Measurements from ENCODE around the gene RGS6.

Gene RGS6

DNA sequence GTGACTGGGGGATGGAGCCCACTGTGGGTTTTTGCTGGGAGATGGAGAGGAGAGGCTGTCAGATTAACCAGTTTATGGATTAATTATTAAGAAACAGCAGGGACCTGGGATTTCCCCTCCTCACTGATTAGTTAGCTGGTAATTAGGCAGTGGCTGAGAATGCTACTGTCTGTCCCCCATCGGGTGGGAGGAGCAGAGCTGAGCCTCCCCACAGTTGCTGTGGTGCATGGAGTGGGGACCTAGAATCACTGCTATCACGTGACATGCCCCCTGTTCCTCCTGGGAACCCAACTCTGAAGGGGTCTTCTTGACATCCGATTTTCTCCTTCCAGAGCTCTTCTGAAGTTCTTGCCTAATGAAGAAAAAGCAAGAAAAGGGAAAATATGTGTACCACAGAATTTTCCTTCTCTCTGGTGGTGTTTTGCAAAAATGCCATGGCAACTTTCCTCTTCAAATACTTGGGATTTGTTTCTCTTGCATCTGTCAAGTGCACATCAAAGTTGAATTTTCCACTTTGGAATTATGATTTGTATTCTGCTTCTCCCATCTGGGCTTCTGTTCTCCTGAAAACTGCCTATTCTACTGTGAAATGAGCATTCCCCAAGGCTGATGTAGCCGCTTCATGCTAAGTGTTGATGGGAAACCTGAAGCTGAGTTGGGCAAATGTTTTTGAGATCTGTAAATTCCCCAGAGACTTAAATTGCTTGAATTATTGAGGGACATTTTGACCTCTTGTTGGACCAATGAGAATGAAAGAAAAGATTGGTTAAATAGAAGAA is 264.2 kb downstream of the RGS6 start:
- no peak overlapping the region for H3K4me3 ChIP-seq
- no peak overlapping the region for H3K27ac ChIP-seq

DNA sequence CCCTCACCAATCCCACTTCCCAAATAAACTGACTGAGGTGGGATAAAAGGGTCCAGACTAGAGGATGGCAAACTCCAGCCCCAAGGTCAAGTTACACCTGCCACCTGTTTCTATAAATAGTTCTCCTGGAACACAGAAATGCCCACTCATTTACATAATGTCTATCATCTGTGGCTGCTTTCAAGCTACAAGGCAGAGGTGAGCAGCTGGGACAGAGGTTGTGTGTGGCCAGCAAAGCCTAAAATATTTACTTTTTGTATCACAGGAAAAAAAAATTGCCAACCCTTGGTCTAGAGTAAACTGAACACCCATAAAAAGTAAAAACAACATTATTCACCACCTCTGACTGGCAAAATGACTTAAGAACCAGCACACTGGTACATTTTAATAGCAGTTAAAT is 269.4 kb downstream of the RGS6 start:
- Histone ChIP-seq H3K4me3 (no peak overlapping the region), H3K27ac (no peak overlapping the region)

DNA sequence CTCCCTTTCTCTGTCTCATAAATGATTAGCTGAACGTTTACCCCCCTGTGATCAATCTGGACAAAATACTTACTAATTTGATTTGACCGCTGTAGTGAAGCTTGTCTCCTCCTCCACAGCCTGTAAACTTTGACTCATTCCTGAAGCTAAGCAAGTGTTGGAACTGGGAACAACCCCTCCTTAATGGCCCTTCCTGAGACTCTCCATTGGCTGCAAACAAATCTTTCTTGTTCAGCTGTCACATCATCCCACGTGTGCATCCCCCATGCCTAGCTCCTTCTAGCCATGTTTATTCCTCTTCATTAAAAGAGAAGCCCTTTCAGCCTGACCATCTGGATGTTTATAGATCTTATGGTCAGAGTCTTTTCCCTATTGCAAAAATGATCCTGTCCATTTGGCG is 281.2 kb downstream of the RGS6 start:
- Histone ChIP-seq H3K27ac (no peak overlapping the region), H3K4me3 (no peak overlapping the region)

DNA sequence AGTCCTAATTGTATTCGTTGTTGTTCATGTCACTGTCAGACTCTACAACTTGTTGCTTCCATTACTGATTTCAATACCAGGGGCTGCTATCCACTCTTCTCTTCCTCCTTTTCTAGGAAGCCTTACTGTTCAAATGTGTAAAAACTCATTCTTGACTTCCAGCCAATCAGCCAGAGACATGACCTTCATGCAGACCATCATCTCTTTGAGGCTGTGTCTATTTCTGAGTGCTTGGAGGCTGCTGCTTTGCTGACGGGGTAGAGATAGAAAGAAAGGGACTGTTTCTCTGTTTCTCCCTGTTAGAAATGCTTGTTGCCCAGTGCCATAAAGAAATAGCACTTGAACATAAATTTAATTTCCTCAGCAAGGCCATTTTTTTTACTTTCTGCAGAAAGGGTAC is 282.9 kb downstream of the RGS6 start:
- no peak overlapping the region for H3K27ac ChIP-seq
- H3K4me3 ChIP-seq = no peak overlapping the region

DNA sequence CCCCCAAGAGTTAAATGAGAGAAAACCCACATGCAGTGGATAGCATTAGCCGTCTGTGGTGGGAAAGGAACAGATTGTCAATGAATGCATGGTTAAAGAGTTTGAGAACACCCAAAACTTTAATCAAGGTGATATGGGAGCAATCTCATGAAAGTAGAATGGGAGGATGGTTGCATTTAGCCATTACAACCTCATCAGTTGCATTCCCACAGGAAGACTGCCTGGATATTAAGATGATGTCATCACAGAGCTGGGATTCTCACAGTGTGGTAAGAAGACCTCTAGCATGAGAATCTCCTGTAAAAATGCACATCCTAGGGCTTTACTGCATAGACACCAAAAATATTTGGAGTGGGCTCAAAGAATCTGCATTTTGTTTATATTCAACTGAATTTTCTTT is 284.9 kb downstream of the RGS6 start:
- Histone ChIP-seq H3K27ac (no peak overlapping the region), H3K4me3 (no peak overlapping the region)

DNA sequence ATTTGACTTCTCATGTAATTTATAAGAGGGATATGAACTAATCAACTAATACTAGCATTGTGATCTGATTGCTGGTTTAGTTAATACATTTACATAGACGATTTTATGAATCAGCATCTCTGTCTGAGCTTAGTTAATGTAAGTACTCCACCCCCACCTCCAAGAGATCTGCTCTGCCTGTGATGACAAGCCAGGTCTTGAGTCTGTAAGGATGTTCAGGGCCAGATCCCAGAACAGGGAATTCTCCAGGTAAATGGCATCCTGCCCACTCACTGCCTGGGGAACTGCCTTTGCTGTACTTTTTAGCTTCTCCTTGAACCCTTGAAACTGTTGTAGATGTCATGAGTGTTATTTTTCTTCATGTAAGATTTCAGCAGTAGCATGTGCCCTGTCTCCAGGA is 289.8 kb downstream of the RGS6 start:
- H3K4me3 ChIP-seq = no peak overlapping the region

DNA sequence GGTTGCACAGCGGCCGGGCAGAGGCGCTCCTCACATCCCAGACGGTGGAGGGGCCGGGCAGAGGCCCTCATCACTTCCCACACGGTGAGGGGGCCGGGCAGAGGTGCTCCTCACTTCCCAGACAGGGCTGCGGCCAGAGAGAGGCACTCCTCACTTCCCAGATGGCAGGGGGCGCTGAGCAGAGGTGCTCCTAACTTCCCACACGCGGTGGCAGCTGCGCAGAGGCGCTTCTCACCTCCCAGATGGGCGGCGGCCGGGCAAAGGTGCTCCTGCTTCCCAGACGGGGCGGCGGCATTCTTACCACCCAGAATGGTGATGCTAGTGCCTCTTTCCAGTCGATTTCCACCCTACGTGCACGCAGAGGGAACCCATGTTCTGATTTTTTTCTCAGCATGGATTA is 304.4 kb downstream of the RGS6 start:
- H3K27ac ChIP-seq = no peak overlapping the region
- no peak overlapping the region for H3K4me3 ChIP-seq

More for the DNA sequence above, 289.8 kb downstream of the RGS6 start:
- no peak overlapping the region for H3K27ac ChIP-seq

DNA sequence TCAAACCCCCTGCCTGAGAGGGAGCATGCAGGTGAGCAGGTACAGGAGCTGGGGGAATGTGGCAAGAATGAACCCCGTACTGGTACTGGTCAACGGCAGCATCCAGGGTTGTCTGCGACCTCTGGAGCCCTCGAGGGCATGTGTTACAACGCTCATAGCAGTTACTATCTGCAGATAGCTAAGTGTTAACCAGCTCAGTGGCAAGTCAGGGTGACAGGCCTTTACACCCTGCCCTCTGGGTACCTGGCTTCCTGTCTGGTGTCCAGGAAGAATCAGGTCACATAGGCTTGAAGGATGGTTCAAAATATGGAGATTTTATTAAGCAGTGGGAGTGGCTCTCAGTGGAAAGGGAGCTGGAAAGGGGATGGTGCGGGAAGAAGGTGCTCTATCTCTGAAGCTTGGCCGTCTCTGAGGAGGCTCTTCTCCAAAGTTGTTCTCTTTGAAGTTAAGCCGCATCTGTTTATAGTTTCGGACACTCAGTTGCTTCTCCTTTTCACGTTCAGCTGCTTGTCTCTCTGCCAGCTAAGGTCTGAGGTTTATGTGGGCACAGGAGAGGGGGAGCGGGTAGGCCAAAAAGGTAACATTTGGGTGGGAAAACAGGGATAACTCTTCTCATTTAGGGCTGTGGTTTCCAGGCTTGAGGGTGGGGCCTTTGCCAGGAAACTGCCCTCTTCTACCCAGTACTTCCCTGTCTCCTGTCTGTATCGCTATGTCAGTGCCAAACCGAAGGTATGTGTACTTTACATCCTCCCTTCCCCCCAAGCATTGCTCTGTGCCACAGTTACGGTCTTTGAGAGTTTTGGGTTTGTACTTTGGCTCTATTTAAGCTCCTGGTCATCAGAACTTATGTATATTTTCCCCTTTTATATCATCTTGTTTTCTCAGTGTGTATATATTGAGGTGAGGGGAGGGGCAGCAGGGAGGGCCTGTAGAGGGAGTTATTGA is 305.8 kb downstream of the RGS6 start:
- Histone ChIP-seq H3K27ac (no peak overlapping the region), H3K4me3 (no peak overlapping the region)

DNA sequence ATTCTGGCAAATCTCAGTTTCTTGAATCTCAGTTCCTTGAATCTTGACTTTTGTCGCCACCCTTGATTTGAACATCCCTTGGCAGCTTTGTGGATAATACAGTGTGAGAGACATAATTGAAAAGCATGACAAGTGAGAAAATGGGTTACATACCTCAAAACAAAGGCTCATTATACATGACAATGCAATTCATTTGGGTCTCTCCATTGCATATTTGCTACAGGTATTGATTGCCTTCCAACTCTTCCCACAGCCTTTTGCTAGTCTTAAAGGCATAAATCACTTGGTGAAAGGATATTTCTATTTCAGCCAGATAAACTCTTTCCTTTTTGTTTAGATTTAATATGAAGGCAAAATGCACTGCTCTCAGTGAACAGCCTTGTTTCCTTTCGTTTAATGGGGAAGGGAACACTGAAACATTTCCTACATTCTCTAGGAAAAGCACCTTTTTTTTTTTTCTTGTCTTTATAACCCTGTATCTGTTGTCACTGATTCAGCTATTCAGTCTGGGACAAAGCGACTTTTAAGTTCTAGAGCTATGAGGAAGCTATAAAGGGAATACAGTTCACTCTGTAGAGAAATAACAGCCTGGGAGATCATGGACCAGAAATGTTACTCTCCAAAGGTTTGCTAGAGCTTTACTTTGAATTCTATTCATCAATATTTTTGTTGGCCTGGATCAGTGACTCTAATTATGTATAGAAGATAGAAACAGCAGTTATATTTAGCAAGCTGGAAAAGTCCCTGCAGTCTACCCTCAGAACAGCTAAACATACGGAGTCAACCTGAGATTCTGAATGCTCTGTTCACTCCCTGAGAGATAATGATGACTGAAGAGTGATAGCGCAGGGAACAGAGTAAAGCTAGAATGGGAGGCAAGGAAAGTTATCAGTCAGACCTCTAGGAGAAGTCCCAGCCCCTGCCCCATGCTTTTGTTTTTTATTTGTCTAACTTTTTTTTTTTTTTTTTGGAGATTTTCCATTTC is 311.4 kb downstream of the RGS6 start:
- H3K4me3 ChIP-seq = no peak overlapping the region
- no peak overlapping the region for H3K27ac ChIP-seq

DNA sequence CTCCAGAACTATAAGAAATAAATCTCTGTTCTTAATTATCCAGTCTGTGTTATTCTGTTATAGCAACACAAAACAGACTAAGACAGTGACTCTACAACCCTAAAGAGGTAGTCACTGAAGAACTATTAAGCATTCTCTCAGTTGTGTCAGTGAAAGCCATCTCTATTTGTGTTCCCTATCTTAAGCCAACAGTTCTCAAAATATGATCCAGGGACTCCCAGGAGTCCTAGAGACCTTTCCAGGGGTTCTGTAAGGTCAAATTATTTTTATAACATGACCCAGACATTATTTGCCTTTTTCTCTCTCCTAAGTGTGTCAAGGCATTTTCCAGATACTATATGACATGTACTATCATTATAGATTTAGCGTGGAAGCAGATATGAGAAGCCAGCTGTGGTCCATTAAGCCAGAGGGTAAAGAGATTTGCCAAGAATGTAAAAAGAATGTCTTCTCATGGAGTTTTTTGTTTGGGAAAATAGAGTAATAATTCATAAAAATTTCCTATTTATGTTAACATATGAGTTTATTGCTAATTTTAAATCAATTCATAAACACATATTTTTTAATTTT is 315.8 kb downstream of the RGS6 start:
- H3K27ac ChIP-seq = no peak overlapping the region
- H3K4me3 ChIP-seq = no peak overlapping the region

DNA sequence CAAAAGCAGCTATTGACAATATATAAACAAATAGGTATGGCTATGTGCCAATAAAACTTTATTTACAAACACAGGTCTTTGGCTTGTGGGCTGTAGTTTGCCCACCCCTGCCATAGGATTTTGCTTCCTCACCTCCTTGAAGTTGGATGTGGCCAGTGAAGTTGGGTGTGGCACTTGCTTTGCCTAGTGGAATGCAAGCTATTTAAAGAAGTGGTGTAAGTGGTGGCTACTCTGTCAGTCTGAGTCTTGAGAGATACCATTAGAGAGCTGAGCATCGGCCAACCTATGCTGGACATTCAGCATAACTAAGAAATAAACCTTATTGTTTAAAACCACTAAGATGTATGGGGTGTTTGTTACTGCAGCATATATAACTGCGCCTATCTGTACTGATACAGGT is 321.3 kb downstream of the RGS6 start:
- Histone ChIP-seq H3K27ac (no peak overlapping the region), H3K4me3 (no peak overlapping the region)

DNA sequence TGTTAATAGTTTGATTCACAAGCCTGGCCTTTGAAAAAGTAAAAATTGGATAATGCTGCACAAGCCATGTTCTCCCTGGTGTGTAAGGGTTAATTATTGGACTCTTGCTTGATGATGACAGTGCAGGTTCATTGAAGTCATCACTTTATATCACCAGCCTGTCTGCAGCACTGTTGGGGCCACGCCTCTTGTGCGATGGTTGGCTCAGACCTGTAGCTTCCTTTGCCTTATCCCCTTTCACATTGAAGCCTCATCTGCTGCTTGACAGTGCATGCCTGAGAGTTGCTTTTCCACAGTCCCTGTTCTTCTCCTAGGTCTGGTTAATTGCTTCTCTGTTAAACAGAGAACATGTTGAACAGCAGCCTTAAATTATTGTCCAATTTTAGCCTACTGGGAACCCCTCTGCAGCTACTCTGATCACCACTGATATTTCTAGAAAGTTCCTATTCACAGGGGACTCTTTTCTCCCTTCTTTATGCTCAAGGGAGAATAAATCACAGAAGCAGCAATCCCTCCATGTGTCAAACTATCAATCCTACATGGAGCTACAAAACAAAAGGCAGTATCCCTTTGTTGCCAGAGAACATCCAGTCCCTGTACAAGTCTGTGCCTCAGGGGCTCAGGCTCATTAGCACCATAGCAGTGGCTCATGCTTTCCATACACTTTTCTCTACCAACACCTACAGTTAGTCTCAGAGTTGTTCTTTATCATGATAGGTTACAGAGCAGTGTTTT is 322.1 kb downstream of the RGS6 start:
- no peak overlapping the region for H3K4me3 ChIP-seq
- no peak overlapping the region for H3K27ac ChIP-seq

DNA sequence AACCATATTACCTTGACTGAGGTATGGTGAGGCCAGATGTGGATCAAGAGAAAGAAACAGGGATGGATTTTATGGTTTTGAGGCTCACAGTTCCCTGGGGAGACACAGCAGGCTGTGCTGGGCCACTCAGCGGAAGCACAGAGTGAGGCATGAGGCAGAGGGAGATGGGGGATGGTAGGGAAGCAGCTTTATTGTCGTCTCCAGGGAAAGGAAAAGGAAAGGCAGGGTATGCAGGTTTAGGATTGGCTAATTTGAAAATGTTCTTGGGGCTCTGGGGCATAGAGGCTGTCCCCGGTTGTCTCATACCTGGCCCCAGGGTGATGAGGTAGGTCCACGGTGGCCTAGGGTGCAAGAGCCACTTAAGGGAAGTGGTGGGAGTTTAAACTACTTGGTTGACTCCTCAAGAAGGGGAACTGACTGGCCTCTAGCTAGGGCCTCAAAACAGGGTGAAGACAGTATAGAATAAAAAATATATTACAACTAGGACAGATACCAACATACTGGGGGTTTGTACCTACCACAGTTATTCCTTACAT is 322.8 kb downstream of the RGS6 start:
- Histone ChIP-seq H3K27ac (no peak overlapping the region), H3K4me3 (no peak overlapping the region)

DNA sequence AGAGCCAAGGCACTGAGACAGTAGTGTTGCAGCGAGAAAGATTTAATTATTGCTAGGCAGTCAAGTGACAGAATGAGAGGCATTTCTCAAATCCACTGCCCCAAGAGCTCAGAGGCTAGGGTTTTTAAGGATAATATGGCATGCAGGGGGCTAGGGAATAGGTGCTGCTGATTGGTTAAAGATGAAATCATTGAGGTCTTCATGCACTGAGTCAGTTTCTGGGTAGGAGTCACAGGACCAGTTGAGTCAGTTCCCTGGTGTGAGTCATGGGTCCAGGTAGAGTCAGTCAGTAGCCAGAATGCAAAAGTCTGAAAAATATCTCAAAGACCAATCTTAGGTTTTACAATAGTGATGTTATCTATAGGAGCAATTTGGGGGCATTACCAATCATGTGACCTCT is 323.8 kb downstream of the RGS6 start:
- Histone ChIP-seq H3K27ac (no peak overlapping the region), H3K4me3 (no peak overlapping the region)

DNA sequence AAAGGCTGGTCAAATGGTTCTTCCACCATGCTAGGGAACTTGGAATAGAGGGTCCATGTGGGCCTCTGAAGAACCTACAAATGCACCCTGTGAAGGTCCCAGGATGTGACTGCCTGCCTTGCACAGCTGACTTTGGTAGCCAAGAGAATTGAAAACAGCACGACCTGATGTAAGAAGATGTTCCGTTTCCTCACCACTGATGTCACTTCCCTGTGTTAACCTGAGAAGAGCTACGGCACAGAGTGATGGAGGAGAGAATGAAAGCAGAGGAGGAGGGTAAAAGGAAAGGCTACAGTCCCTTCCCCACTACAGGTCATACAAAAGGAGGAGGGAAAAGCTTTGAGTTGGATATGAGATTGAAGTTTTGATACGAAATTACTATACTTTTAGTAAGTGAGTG is 328.8 kb downstream of the RGS6 start:
- H3K27ac ChIP-seq = no peak overlapping the region
- H3K4me3 ChIP-seq = no peak overlapping the region

DNA sequence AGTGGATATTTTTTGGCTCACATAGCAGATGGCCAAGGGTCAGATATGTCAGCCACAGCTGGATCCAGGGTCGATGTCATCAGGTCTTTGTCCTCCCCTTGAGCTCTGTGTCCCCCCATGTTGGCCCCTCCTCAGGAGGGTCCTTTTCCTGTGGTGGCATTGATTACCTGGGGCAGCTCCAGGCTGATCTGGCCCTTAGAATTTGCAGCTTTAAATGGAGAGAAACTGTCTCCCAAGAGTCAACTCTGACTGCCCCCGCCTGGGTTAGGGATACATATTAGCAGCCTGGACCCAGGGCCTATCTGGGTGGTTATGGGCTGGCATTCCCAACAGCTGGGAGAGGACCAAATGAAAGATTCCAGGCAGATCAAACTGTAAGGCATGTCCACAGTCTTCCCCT is 330.5 kb downstream of the RGS6 start:
- H3K4me3 ChIP-seq = no peak overlapping the region

DNA sequence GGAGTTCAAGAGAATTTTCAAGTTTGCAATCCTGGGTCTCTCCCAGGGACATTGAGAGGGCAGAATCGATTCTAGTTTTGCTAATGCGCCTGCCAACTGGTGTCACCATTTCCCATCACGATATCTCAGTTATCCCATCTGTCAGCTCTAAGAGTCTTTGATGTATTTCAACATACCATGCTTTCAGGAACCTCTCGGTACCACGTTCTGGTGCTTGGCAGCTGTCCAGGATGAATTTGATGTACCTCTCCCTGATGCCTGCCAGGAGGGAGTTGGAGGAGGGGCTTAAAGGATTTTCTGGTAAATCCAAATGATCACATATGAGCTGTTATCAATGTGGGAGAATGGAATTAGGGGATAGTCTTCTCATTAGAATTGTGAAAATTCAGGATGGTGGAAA is 332.5 kb downstream of the RGS6 start:
- no peak overlapping the region for H3K27ac ChIP-seq
- no peak overlapping the region for H3K4me3 ChIP-seq

More for the DNA sequence above, 330.5 kb downstream of the RGS6 start:
- no peak overlapping the region for H3K27ac ChIP-seq

DNA sequence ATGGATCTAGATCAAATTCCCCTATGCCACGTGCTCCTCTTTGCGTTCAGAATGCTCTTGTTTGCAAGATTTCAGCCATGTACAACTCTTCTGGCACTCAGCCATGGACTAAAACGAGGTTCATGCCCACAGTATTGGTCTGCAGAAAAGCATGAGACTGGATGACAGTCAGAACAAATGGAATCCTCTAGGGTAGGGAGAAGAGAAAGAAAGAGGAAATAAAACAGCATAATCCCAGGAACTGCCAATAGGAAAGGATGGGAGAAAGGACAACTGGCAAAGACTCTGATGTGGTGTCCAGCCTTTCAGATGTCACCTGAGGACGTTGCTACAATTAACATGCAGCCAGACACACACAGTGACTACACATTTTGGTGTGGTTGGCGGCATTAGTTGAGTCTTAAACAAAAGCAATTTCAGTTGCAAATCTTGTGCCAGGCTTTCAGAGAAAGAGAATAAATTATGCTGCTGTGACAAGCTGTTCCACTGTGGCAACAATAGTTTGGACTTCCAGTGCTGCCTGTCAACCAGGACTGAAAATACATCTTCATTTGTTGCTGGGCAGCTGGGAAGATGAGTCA is 338.0 kb downstream of the RGS6 start:
- no peak overlapping the region for H3K27ac ChIP-seq
- no peak overlapping the region for H3K4me3 ChIP-seq
